Kidney (tissue), 14 donors: ENCODE data around the gene UBXN2A. TPM values are rescaled to one million over a fixed set of nuclear protein-coding genes. Genes with fewer than 3 reads are reported as not detected.
"Not testable (repeated sequence)": the region's sequence is repeated elsewhere in the genome, so short reads cannot be mapped to it uniquely, and the experiment has no call there.

Source experiments
- DNase-seq, 5 donors: peaks; one replicate each; pipeline ENCODE4 v3.0.0-alpha.2; 2013 to 2020
- FAIRE-seq: peaks from 2 replicates; lab custom pipeline; 2012; peaks lifted over from hg19 to GRCh38; lab: Jason Lieb, UNC
- H3K27ac ChIP-seq, 2 donors: one replicate each; pipeline ENCODE4 v1.7.0; 2013; ENCODE audit warnings: low read depth in 2 of 2, low read length in 2 of 2, inconsistent platforms in 1 of 2
- H3K27me3 ChIP-seq: one replicate; pipeline ENCODE4 v1.7.1; 2013; ENCODE audit warnings: low read length, inconsistent platforms; ENCODE audit not compliant: control insufficient read depth, insufficient read depth
- H3K36me3 ChIP-seq, 3 donors: one replicate each; pipeline versions ENCODE4 v1.7.0 to v1.7.1; 2013; ENCODE audit warnings: low read length in 3 of 3, control low read depth in 1 of 3, inconsistent platforms in 1 of 3; ENCODE audit not compliant: insufficient read depth in 3 of 3, control insufficient read depth in 2 of 3
- H3K4me1 ChIP-seq, 3 donors: one replicate each; pipeline versions ENCODE4 v1.7.0 to v1.7.1; 2013; ENCODE audit warnings: low read length in 3 of 3, inconsistent platforms in 1 of 3, low read depth in 1 of 3; ENCODE audit not compliant: control insufficient read depth in 2 of 3, insufficient read depth in 2 of 3
- H3K4me3 ChIP-seq, 3 donors: one replicate each; pipeline versions ENCODE4 v1.7.0 to v1.8.1; 2013; ENCODE audit warnings: low read length in 3 of 3, control low read depth in 1 of 3, inconsistent platforms in 1 of 3
- H3K9ac ChIP-seq, 3 donors: one replicate each; pipeline versions ENCODE4 v1.7.0 to v1.7.1; 2013; ENCODE audit warnings: low read length in 3 of 3, control low read depth in 1 of 3, inconsistent platforms in 1 of 3
- H3K9me3 ChIP-seq, 3 donors: one replicate each; pipeline versions ENCODE4 v1.7.0 to v1.7.1; 2013; ENCODE audit warnings: low read length in 3 of 3, control low read depth in 1 of 3, inconsistent platforms in 1 of 3; ENCODE audit not compliant: control insufficient read depth in 2 of 3, insufficient read depth in 1 of 3
- CTCF ChIP-seq: IDR thresholded peaks from 3 replicates; pipeline ENCODE4 v1.5.1; 2012; ENCODE audit warnings: mild to moderate bottlenecking, moderate library complexity, borderline replicate concordance; ENCODE audit not compliant: insufficient read depth; ENCODE audit errors: extremely low read depth
- intact Hi-C: fragments of 100-400 bp; cut with DNase I; formaldehyde crosslinking; loops from one replicate; pipeline ENCODE4 v1.11.1; 2022
- polyA plus RNA-seq: library from polyadenylated mRNA; stranded (reverse); fragments of 350-450 nt; fragmentation: Illumina TruSeq; extraction: RNeasy Lipid Tissue Mini Kit (QIAGEN cat#74804); gene quantifications from one replicate; pipeline ENCODE4 v1.2.3, GENCODE V29; 2014; ENCODE audit warnings: low read depth, low replicate concordance; ENCODE audit not compliant: insufficient read depth
- total RNA-seq: library from RNA; stranded (reverse); fragmentation: NEBNext Ultra II Directional; extraction: Animal tissue kit (Norgen Biotek cat#: 25700); gene quantifications from one replicate; pipeline ENCODE4 v1.2.1, GENCODE V29; 2021
- donor health status: control.
- donor health status: control.
- donor health status: control.
- donor health status: control.
- donor health status: control.
- donor health status: DM: yes; HTN: yes; CAD: no.
- donor health status: Normal renal cell carcinoma (clear cell type).

Gene UBXN2A
- total and polyA plus RNA-seq, 2 donors from 2014 or later: 7.9 to 11.9 TPM

GRCh38 chr2:24011250-24012104, 71.2 kb downstream of the UBXN2A start:
- Histone ChIP-seq H3K9me3 (no peaks in the 10 kb centered on the region), H3K4me3 (no peak overlapping the region), H3K9ac (no peak overlapping the region), H3K4me1 (peaks cover 0 to 2% (median 0%) of the 10 kb centered on the region in 3 donors), H3K27me3 (no peaks in the 10 kb centered on the region), H3K36me3 (no peaks in the 10 kb centered on the region), H3K27ac (no peak overlapping the region)
- FAIRE-seq: no peak
- TF ChIP-seq CTCF: no peak
- DNase-seq: no peak
- intact Hi-C loops: no loop called here

GRCh38 chr2:24012521-24013188, 72.4 kb downstream of the UBXN2A start:
- DNase-seq (no peak), FAIRE-seq (no peak)
- H3K36me3 ChIP-seq: no peaks in the 10 kb centered on the region
- intact Hi-C loops: no loop called here
- H3K27me3 ChIP-seq: no peaks in the 10 kb centered on the region
- no peak overlapping the region for H3K4me3 ChIP-seq
- no peaks in the 10 kb centered on the region for H3K9me3 ChIP-seq
- H3K4me1 ChIP-seq: peaks cover 0 to 2% (median 0%) of the 10 kb centered on the region in 3 donors
- H3K27ac ChIP-seq: no peak overlapping the region
- TF ChIP-seq CTCF: no peak
- H3K9ac ChIP-seq: no peak overlapping the region

- intact Hi-C loops, H3K36me3 ChIP-seq, DNase-seq, H3K9me3 ChIP-seq, H3K4me3 ChIP-seq, H3K9ac ChIP-seq, H3K4me1 ChIP-seq, H3K27me3 ChIP-seq, H3K27ac ChIP-seq, FAIRE-seq: not testable (repeated sequence)
These were observed 74.6 kb downstream of the UBXN2A start for GRCh38 chr2:24014902-24015301.
